HG02870 (cell line): Measurements from ENCODE around the gene MCM6.

Experiments
- ATAC-seq: cut with Tn5 transposase; IDR thresholded peaks from one replicate; pipeline ENCODE4 v1.9.1; 2021; ENCODE audit warnings: mild to moderate bottlenecking, moderate library complexity; ENCODE audit not compliant: unreplicated experiment

The MCM6 gene

GRCh38 chr2:135791418-135792190 lies 84.6 kb downstream of the MCM6 start:
- no peak for ATAC-seq

GRCh38 chr2:135790423-135790822 lies 85.8 kb downstream of the MCM6 start:
- no peak for ATAC-seq
